GM21360 (cell line): ENCODE measurements around the gene P4HB.
A peak's percentile ranks its signal among the peaks of the same experiment; 100 is the strongest.

ENCODE experiments used
- ATAC-seq: cut with Tn5 transposase; IDR thresholded peaks from one replicate; pipeline ENCODE4 v1.9.1; 2021; ENCODE audit warnings: mild to moderate bottlenecking, moderate library complexity; ENCODE audit not compliant: unreplicated experiment

P4HB gene

GRCh38 chr17:81859906-81860755 is at the start of gene P4HB:
P4HB (minus strand) TSS chr17:81860535; CDS start chr17:81860471, 64 bp downstream.
- ATAC-seq, result peak; percentile 2

DNA sequence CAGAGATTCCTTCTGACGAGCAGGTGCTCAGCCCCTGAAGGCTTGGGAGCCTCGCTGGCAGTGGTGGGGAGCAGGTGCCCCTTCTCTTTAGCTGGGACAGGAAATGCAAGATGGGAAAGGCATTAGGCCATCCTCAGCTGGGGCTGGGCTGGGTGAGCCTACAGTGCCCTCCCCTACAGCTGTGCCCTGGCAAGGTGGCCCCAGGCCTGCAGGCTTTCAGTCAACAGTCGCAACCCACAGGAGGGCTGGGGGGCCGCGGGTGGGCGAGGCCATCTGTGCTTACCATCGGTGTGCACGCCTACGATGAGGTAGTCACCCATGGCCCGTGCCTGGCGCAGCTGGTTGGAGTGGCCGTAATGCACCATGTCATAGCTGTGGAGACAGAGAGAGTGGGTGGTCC is 48.9 kb upstream of the P4HB start:
- no peak for ATAC-seq

DNA sequence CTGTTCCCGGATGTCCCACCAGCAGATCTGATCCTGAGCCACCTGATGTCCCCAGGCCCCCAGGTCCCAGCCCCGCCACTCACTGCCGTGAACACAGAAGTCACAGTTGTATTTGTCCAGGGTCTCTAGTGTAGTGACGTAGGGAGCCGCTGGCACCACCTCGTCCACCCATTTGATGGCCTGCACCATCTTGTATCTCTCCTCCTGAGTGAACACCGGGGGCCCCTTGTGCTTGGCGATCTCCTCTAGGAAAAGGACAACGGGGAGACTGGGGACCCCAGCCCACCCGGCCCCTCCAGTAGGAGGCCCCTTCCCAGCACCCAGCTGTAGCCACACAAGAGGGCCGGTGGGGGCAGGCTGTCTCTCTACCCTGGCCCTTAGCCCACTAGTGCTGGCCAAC is 48.5 kb upstream of the P4HB start:
- ATAC-seq, result no peak

DNA sequence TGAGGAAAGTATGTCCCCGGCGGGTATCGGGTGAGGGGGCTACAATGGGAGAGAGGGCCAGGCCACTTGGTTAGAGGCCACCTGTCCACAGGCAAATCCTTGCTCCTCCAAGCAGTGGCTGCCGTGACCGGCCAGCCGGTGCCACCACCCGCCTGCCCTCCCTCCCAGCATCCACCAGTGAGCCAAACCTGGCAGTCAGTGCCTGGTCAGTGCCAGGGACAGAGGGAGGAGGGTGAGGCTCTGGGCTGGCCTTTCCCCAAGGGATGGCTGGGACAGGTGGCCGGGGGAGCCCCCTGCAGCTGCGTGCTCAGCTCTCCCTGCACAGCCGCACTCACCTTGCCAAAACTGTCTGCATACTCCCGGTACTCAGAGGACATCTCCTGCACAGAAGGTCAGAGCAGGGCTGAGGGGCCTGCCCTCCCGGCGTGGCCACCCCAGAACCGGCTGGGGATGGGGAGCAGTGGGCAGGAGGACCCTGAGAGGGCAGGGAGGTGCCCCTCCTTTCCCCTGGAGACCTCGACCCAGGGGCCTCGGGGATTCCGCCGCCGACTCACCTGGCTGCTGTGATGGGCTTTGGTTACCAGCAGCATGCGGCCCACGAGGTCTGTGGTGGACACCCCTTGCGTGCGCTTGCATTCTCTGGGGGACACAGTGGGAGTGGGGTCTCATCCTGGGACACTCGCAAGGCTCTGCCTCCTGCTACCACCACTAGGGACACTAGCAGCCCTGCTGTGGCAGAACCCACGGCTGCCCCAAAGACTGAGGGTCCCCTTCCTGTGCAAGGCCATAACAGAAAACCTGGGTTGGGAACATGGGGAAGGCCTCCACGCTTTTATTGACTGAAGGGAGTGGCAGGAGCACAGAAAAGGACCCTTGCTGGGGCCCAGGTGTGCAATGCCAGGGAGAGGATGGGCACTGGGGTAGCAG is 47.1 kb upstream of the P4HB start:
- no peak for ATAC-seq

DNA sequence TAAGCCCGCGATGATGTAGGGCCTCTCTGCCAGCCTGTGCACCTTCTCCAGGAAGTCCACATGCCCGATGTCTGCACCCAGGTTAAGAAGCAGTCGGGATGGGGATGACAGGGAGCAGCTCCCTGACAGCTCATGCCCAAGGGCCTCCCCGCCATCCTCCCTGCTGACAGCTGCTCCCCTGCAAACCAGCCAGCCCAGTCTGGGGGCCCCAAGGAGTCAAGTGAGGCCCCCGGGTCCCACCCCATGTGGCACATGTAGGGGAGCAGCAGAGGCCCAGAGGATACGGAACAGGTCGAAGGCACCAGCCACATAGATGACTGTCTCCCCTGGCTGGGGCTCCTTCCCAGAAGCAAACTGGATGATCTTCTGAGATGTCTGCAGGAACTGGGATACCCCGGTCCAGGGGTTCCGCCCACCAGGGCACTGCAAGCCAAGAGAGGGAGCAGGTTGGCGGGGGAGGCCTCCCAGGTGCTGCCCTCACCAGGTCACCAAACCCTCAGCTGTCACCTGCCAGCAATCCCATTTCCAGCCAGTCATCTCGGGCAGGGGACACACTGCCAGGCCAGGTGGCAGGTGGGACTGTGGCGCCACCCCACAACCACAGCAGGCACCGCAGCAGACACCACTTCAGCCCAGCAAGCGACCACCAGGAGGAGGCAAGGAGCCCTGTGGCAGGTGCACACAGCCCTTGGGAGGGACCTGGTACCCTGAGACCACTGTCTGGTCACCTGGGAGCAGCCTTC is 46.3 kb upstream of the P4HB start:
- no peak for ATAC-seq

- no peak for ATAC-seq
These were observed 45.7 kb upstream of the P4HB start for GRCh38 chr17:81905993-81906392.

GRCh38 chr17:81905424-81905875 is 45.1 kb upstream of the P4HB start:
- no peak for ATAC-seq

DNA sequence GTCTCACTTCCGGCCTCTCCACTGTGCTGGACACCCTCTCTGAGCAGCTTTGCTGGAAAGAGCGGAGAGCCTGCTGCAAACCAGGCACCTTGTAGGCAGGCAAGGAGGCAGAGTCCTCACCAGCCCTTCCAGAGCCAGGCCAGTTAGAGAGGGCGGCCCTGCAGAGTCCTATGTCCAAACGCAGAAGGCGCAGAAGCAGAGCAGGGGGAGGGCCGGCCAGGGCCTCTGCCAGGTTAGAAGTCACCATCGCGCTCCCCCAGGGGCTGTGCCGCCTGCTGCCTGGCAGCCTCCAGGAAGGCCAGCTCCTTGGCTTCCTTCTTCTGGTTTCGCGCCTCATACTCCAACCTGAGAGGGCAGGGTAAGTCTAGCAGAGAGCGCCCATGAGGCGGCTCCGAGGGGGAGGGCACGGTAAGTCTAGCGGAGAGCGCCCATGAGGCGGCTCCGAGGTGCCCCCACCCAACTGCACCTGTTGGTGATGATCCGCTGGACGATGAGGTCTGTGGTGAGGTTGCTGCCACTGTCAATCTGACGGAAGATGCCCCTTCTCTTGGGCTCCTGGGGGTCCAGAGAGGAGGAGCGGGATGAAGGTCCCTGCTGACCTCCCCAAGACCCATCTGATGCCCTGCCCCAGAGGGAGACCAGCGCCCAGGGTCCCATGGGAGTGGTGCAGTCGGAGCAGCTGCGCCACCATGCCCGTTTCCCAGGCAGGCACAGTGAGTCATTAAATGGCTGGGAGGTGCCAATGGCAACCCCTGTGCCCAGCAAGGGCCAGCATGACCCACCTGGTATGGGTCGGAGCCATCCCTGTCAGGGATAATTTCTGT is 44.5 kb upstream of the P4HB start:
- no peak for ATAC-seq

DNA sequence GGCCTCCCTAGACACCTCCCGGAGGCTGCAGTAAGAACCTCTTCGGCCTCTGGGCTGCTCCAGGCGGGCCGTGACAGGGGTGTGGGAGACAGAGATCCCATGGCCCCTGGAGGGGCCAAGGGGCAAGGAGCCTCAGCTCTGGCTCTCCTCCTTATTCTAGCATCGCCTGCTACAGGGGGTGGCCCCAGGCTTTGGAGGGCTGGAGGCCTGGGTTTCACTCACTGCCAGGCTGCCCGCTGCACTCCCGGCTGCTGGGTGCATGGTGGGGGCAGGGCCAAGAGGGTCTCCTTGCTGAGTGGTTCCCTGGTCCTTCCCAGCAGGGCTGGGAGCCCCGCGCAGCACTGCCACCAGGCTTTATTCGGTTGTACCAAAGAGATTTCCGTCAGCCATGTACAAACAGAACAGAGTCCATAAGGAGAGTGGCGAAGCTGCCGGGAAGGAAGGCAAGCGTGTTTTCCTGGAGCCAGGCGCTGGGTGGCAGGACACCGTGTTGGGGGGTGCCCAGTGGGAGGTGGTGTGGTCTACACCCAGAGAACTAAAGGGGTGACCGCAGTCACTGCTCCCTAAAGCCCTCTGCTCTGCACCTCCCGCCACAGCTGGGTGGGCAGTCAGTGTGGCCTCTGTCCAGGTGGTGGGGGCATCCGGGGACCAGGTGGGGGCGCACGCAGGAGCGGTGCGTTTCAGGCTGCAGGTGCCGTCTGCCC is 43.7 kb upstream of the P4HB start:
- ATAC-seq, result no peak

GRCh38 chr17:81903415-81903831 is 43.1 kb upstream of the P4HB start:
- no peak for ATAC-seq

- no peak for ATAC-seq
These were observed 42.5 kb upstream of the P4HB start for GRCh38 chr17:81902653-81903414.

- ATAC-seq, result no peak
These were observed 41.8 kb upstream of the P4HB start, which contains the start of gene NPB for GRCh38 chr17:81902023-81902652. NPB (plus strand) TSS chr17:81902238; CDS start chr17:81902278, 40 bp downstream.

- no peak for ATAC-seq
These were observed 41.1 kb upstream of the P4HB start for GRCh38 chr17:81901167-81902022.

- no peak for ATAC-seq
These were observed 40.0 kb upstream of the P4HB start for GRCh38 chr17:81900181-81900820.

GRCh38 chr17:81899514-81900166 is 39.3 kb upstream of the P4HB start:
- no peak for ATAC-seq

DNA sequence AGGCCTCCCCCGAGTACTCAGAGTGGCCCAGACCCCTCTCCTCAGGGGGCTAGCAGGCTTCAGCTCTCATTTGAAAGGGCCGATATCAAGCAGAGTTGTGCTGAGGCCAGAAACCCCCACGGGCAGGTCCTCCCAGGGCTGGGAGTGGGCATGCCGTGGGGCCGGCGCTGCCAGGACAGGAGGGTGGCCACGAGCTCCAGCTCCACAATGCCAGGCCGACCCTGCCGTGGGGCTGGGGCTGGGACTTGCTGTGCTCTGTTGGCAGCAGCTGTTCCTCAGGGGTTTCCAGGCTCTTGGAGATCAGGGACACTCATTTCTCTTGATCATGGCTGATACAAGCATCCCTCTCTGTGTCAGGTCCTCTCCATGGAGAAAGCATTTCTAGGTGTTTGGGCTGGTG is 38.5 kb upstream of the P4HB start:
- no peak for ATAC-seq
